ENCODE results near the gene GALNT5. TPM values are rescaled to one million over a fixed set of nuclear protein-coding genes. Genes with fewer than 3 reads are reported as not detected.

GALNT5 gene
- total and polyA plus RNA-seq, 2 donors (not counting 3 experiments of a cell fraction or from before 2014, with no cell fraction given) = not detected

DNA sequence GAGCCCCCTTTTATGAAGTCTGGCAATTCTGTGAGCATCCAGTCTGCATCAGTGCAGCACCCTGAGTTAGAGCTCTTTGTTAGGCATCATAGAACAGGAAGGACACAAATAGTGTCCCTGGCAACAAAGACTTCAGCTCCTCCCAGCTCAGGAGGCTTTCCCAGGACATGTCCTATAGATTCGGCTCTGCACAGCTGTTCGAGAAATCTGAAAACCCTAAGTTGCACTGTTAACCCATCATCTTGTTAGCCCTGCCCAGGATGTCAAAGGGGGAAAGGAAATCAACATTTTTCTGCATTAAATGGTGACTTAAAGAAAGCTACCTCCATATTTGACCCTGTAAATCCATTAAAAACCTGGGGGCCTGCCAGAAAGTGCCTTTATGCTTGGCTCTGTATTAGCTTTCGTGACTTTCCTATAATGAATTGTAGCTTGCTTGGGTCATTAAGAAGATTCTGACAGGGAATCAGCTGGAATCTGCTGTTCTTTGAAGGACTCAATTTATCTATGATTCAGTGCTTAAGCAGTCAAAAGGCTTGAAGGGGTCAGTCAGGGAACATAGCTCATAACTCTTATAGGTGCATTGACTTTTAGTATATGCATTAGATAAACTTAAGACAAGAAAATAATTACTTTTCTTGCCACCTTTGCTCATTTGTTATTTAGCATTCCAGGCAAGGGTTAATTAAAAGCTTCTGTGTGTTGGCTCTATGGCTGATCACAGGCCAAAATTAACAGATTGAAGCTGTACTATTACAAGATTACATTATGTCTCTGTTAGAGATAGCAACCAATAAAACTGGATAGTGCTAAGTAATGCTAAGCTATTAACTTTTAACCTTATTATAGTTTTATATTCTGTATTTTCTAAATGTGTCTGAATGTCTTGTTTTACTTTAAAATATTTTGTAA lies 47.6 kb downstream of the GALNT5 start:
- H4K20me1 ChIP-seq (replicated peaks; ENCODE audit: control insufficient read depth, extremely low read depth, insufficient read depth, low read length) = no peaks in the 10 kb centered on the region
- H3K79me2 ChIP-seq (ENCODE audit: control insufficient read depth, insufficient read depth, low read length) = no peaks in the 10 kb centered on the region
- FAIRE-seq = no peak
- DNase-seq (ENCODE audit: low read depth, low spot score) = no peak
- H2AFZ ChIP-seq (ENCODE audit: low read depth, low read length) = no peak overlapping the region
- no peaks in the 10 kb centered on the region for H3K9me3 ChIP-seq (replicated peaks; ENCODE audit: control insufficient read depth, insufficient read depth, low read length)
- ChIA-PET CTCF (interaction anchor here (0.8 to 8.4 kb wide), 5 partner anchors 14 to 1932 kb away, joined by 3 to 249 read pairs (median 5); partner anchors contain the start of gene ERMN), POLR2A (no interaction called here)
- no peaks in the 10 kb centered on the region for H3K4me1 ChIP-seq (ENCODE audit: control insufficient read depth, extremely low read depth, insufficient read depth, low read length)
- BruUV-seq (replicated peaks) = no TSS peak
- dilution Hi-C loops (cut with MboI; ENCODE audit: extremely low pct_ligation_motif_present, low sequenced_read_pairs) (no loop called here), intact Hi-C loops (cut with micrococcal nuclease) (no loop called here)
- H3K27me3 ChIP-seq (ENCODE audit: control insufficient read depth in 2 of 2, insufficient read depth in 2 of 2, low read length in 2 of 2) = peaks cover 0 to 7% of the 10 kb centered on the region in 2 experiments
- TF ChIP-seq POLR2AphosphoS5 (IDR thresholded peaks at IDR 0.05; ENCODE audit: insufficient read depth, low read depth, low read length) = no peak
- no peak for TF ChIP-seq GATA2 (IDR thresholded peaks at IDR 0.05; ENCODE audit: insufficient read depth, insufficient read length, low read depth, low read length)
- no peak for TF ChIP-seq FOS (IDR thresholded peaks at IDR 0.05; ENCODE audit: borderline replicate concordance, insufficient read depth, low read length)
- no peak for TF ChIP-seq JUN (IDR thresholded peaks at IDR 0.05; ENCODE audit: borderline replicate concordance, insufficient read depth, insufficient read length, low read depth)
- no peak overlapping the region for H3K4me2 ChIP-seq (ENCODE audit: insufficient read depth, low read length)
- no peak overlapping the region for H3K4me3 ChIP-seq (replicated peaks in 1 of 3; ENCODE audit: insufficient read depth in 1 of 3, low read depth in 1 of 3, low read length in 3 of 3)
- H3K9ac ChIP-seq (replicated peaks; ENCODE audit: extremely low read depth, insufficient read depth, low read length) = no peak overlapping the region
- H3K27ac ChIP-seq (ENCODE audit: insufficient read depth, low read depth, low read length) = no peak overlapping the region
- H3K9me1 ChIP-seq (replicated peaks; ENCODE audit: control insufficient read depth, extremely low read depth, insufficient read depth, low read length) = no peaks in the 10 kb centered on the region
- no peaks in the 10 kb centered on the region for H3K36me3 ChIP-seq (ENCODE audit: control insufficient read depth in 2 of 2, extremely low read depth in 1 of 2, insufficient read depth in 2 of 2, low read length in 2 of 2)

DNA sequence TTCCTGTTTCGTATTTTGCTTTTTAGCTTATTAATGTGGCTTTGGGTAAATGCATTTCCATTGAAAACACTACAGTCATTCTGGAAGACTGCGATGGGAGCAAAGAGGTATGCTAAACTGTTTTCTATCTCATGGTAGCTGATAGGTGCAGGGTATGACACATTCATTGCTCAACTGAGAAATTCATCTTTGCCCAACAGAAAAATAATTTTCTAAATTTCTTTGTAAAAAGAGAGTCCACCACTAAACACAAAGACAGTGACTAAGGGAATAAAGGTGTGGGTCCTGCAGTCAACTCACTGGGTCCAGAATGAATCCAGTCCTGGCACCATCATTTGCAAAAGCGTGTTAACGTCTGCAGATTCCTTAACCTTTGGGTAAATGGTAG lies 48.2 kb downstream of the GALNT5 start:
- H3K36me3 ChIP-seq (ENCODE audit: control insufficient read depth in 2 of 2, extremely low read depth in 1 of 2, insufficient read depth in 2 of 2, low read length in 2 of 2) = no peaks in the 10 kb centered on the region
- peaks cover 0 to 7% of the 10 kb centered on the region in 2 experiments for H3K27me3 ChIP-seq (ENCODE audit: control insufficient read depth in 2 of 2, insufficient read depth in 2 of 2, low read length in 2 of 2)
- no peak overlapping the region for H3K27ac ChIP-seq (ENCODE audit: insufficient read depth, low read depth, low read length)
- intact Hi-C loops (cut with micrococcal nuclease) (no loop called here), dilution Hi-C loops (cut with MboI; ENCODE audit: extremely low pct_ligation_motif_present, low sequenced_read_pairs) (no loop called here)
- no peak overlapping the region for H3K4me3 ChIP-seq (replicated peaks in 1 of 3; ENCODE audit: insufficient read depth in 1 of 3, low read depth in 1 of 3, low read length in 3 of 3)
- H4K20me1 ChIP-seq (replicated peaks; ENCODE audit: control insufficient read depth, extremely low read depth, insufficient read depth, low read length) = no peaks in the 10 kb centered on the region
- BruUV-seq (replicated peaks) = no TSS peak
- no peaks in the 10 kb centered on the region for H3K9me3 ChIP-seq (replicated peaks; ENCODE audit: control insufficient read depth, insufficient read depth, low read length)
- DNase-seq (ENCODE audit: low read depth, low spot score) (no peak), FAIRE-seq (no peak)
- no peaks in the 10 kb centered on the region for H3K4me1 ChIP-seq (ENCODE audit: control insufficient read depth, extremely low read depth, insufficient read depth, low read length)
- CTCF ChIA-PET = interaction anchor here (1.2 to 8.4 kb wide), 3 partner anchors 13 to 1933 kb away, joined by 5 to 249 read pairs (median 9); partner anchors contain the start of gene ERMN
- no peak overlapping the region for H3K9ac ChIP-seq (replicated peaks; ENCODE audit: extremely low read depth, insufficient read depth, low read length)
- no peaks in the 10 kb centered on the region for H3K79me2 ChIP-seq (ENCODE audit: control insufficient read depth, insufficient read depth, low read length)
- POLR2A ChIA-PET = no interaction called here
- TF ChIP-seq MYC (IDR thresholded peaks at IDR 0.05; ENCODE audit: low read depth, low read length) (no peak), FOS (IDR thresholded peaks at IDR 0.05; ENCODE audit: borderline replicate concordance, insufficient read depth, low read length) (no peak), EZH2 (IDR thresholded peaks at IDR 0.05; ENCODE audit: borderline replicate concordance, low read depth, low read length, severe bottlenecking) (no peak), POLR2A (IDR thresholded peaks at IDR 0.05; ENCODE audit: low read depth, low read length) (no peak), POLR2AphosphoS5 (IDR thresholded peaks at IDR 0.05; ENCODE audit: insufficient read depth, low read depth, low read length) (no peak), JUN (IDR thresholded peaks at IDR 0.05; ENCODE audit: borderline replicate concordance, insufficient read depth, insufficient read length, low read depth) (no peak), GATA2 (IDR thresholded peaks at IDR 0.05; ENCODE audit: insufficient read depth, insufficient read length, low read depth, low read length) (no peak)
- TF ChIP-seq, protein P1, sequence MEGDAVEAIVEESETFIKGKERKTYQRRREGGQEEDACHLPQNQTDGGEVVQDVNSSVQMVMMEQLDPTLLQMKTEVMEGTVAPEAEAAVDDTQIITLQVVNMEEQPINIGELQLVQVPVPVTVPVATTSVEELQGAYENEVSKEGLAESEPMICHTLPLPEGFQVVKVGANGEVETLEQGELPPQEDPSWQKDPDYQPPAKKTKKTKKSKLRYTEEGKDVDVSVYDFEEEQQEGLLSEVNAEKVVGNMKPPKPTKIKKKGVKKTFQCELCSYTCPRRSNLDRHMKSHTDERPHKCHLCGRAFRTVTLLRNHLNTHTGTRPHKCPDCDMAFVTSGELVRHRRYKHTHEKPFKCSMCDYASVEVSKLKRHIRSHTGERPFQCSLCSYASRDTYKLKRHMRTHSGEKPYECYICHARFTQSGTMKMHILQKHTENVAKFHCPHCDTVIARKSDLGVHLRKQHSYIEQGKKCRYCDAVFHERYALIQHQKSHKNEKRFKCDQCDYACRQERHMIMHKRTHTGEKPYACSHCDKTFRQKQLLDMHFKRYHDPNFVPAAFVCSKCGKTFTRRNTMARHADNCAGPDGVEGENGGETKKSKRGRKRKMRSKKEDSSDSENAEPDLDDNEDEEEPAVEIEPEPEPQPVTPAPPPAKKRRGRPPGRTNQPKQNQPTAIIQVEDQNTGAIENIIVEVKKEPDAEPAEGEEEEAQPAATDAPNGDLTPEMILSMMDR (IDR thresholded peaks at IDR 0.05; ENCODE audit: extremely low read depth in 1 of 2, insufficient read depth in 1 of 2, low read depth in 1 of 2, low read length in 2 of 2) = no peak
- TF ChIP-seq, protein P2, sequence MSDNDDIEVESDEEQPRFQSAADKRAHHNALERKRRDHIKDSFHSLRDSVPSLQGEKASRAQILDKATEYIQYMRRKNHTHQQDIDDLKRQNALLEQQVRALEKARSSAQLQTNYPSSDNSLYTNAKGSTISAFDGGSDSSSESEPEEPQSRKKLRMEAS (IDR thresholded peaks at IDR 0.05; ENCODE audit: insufficient read depth, insufficient read length) = no peak
- H3K4me2 ChIP-seq (ENCODE audit: insufficient read depth, low read length) = no peak overlapping the region
- H2AFZ ChIP-seq (ENCODE audit: low read depth, low read length) = no peak overlapping the region
- no peaks in the 10 kb centered on the region for H3K9me1 ChIP-seq (replicated peaks; ENCODE audit: control insufficient read depth, extremely low read depth, insufficient read depth, low read length)
